ENCODE data around the gene GNPNAT1. TPM values are rescaled to one million over a fixed set of nuclear protein-coding genes. Genes with fewer than 3 reads are reported as not detected.

GNPNAT1 gene
- total and polyA plus RNA-seq, 2 of the 8 experiments (the other 6 are each of a cell fraction or from before 2014, with no cell fraction given) = 25.5 to 54.1 TPM

DNA sequence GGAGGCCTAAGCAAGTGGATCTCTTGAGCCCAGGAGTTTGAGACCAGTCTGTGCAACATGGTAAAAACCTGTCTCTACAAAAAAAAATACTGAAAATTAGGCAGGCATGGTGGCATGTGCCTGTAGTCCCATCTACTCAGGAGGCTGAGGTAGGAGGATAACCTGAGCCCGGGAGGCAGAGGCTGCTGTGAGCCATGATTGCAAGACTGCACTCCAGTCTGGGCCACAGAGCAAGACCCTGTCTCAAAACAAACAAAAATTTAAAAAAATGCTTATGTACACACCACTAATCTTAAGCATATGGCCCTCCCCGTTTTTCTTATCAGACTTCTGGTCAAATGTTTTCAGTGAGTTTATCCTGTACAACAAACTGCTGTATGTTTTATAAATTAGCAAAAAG, 1.7 kb upstream of the GNPNAT1 start:
- no peak overlapping the region for H4K8ac ChIP-seq (ENCODE audit: extremely low read depth, insufficient read depth, low read length)
- H3K27ac ChIP-seq (ENCODE audit: low read depth, low read length) = no peak overlapping the region
- peaks cover 0 to 2% (median 0%) of the 10 kb centered on the region in 4 experiments; a peak in 3 of 7 replicates for H3K4me1 ChIP-seq (replicated peaks in 1 of 4; ENCODE audit: control insufficient read depth in 3 of 4, insufficient read depth in 4 of 4, low read length in 3 of 4)
- no peak overlapping the region for H3K4me3 ChIP-seq (ENCODE audit: extremely low read depth in 1 of 4, insufficient read depth in 2 of 4, low read depth in 3 of 4, low read length in 4 of 4)
- H3K36me3 ChIP-seq (ENCODE audit: control insufficient read depth in 2 of 4, insufficient read depth in 4 of 4, low read length in 3 of 4) = no peaks in the 10 kb centered on the region
- no peak overlapping the region for H3K18ac ChIP-seq (ENCODE audit: extremely low read depth, low read length)
- no peak overlapping the region for H3K23ac ChIP-seq (ENCODE audit: insufficient read length)
- no peaks in the 10 kb centered on the region for H4K20me1 ChIP-seq (replicated peaks in 1 of 2; ENCODE audit: control insufficient read depth in 1 of 2, insufficient read depth in 2 of 2, low read length in 2 of 2)
- no peak overlapping the region for H4K5ac ChIP-seq (ENCODE audit: insufficient read length, low read depth, low read length)
- H3K9me3 ChIP-seq (ENCODE audit: insufficient read depth in 2 of 2, low read depth in 1 of 2, low read length in 1 of 2) = no peaks in the 10 kb centered on the region
- no peak overlapping the region for H2BK120ac ChIP-seq (replicated peaks; ENCODE audit: low read depth, low read length)
- DNase-seq (ENCODE audit: low read depth in 1 of 2, low spot score in 2 of 2) (no peak), FAIRE-seq (no peak)
- no peak overlapping the region for H3K14ac ChIP-seq (ENCODE audit: insufficient read length)
- no peak overlapping the region for H2BK12ac ChIP-seq (ENCODE audit: low read depth, low read length)
- H3K9ac ChIP-seq (replicated peaks in 1 of 4; ENCODE audit: extremely low read depth in 1 of 4, low read depth in 3 of 4, low read length in 3 of 4) = no peak overlapping the region
- POLR2A ChIA-PET (ENCODE audit: partially characterized antibody) = no interaction called here
- H3K23me2 ChIP-seq (ENCODE audit: low read depth, low read length) = 0 out of 2 replicates have a peak, but pooled peaks cover 3% of the 10 kb centered on the region
- H3K79me1 ChIP-seq (ENCODE audit: low read depth, low read length) = no peaks in the 10 kb centered on the region
- H3K27me3 ChIP-seq (replicated peaks in 1 of 4; ENCODE audit: control insufficient read depth in 3 of 4, extremely low read depth in 1 of 4, insufficient read depth in 3 of 4, low read length in 3 of 4) = no peaks in the 10 kb centered on the region
- no peak overlapping the region for H2BK15ac ChIP-seq (ENCODE audit: low read length)
- H2AK5ac ChIP-seq (ENCODE audit: low read depth, low read length) = no peak overlapping the region
- H2BK5ac ChIP-seq (ENCODE audit: low read depth, low read length) = no peak overlapping the region
- no peak overlapping the region for H2AFZ ChIP-seq (ENCODE audit: low read length)
- no peak overlapping the region for H3K4ac ChIP-seq (replicated peaks; ENCODE audit: insufficient read length, low read depth, low read length)
- no peak overlapping the region for H3K4me2 ChIP-seq (ENCODE audit: insufficient read depth in 1 of 2, low read depth in 2 of 2, low read length in 2 of 2)
- H2BK20ac ChIP-seq (ENCODE audit: low read length) = no peak overlapping the region
- CTCF ChIA-PET (ENCODE audit: partially characterized antibody) = no interaction called here
- no peak overlapping the region for H4K91ac ChIP-seq (replicated peaks; ENCODE audit: insufficient read length, low read length)
- H3K79me2 ChIP-seq (ENCODE audit: control insufficient read depth in 1 of 2, insufficient read depth in 2 of 2, low read length in 2 of 2) = peaks cover 0 to 29% of the 10 kb centered on the region in 2 experiments; a peak in 2 of 4 replicates
- no peak overlapping the region for H3K56ac ChIP-seq (replicated peaks; ENCODE audit: insufficient read length, low read depth, low read length)
- WGBS, 2 experiments (ENCODE audit: extremely low coverage in 1 of 2, insufficient coverage in 1 of 2, insufficient read length in 1 of 2, insufficient replicate concordance in 2 of 2, low coverage in 1 of 2, low lambda C conversion rate in 2 of 2, missing lambda C conversion rate in 1 of 2) = 89% methylated on average over 2 of the region's 2 CpGs; no CpG with 5 or more reads in 1 of the 2 experiments
- no peak for TF ChIP-seq CEBPB (IDR thresholded peaks at IDR 0.05; ENCODE audit: low read depth, low read length)
- TF ChIP-seq HDAC2 (IDR thresholded peaks at IDR 0.05; ENCODE audit: borderline replicate concordance in 1 of 2, low read depth in 2 of 2, low read length in 2 of 2) = no peak
- TF ChIP-seq, protein P1, sequence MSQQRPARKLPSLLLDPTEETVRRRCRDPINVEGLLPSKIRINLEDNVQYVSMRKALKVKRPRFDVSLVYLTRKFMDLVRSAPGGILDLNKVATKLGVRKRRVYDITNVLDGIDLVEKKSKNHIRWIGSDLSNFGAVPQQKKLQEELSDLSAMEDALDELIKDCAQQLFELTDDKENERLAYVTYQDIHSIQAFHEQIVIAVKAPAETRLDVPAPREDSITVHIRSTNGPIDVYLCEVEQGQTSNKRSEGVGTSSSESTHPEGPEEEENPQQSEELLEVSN (IDR thresholded peaks at IDR 0.05) = no peak
- TF ChIP-seq, protein P2, sequence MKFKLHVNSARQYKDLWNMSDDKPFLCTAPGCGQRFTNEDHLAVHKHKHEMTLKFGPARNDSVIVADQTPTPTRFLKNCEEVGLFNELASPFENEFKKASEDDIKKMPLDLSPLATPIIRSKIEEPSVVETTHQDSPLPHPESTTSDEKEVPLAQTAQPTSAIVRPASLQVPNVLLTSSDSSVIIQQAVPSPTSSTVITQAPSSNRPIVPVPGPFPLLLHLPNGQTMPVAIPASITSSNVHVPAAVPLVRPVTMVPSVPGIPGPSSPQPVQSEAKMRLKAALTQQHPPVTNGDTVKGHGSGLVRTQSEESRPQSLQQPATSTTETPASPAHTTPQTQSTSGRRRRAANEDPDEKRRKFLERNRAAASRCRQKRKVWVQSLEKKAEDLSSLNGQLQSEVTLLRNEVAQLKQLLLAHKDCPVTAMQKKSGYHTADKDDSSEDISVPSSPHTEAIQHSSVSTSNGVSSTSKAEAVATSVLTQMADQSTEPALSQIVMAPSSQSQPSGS (IDR thresholded peaks at IDR 0.05; ENCODE audit: low read length) = no peak
- TF ChIP-seq POU5F1 (IDR thresholded peaks at IDR 0.05; ENCODE audit: low read depth, low read length) = no peak
- TF ChIP-seq JUN (IDR thresholded peaks at IDR 0.05; ENCODE audit: low read depth, low read length) = no peak
- no peak for TF ChIP-seq BCL11A (IDR thresholded peaks at IDR 0.05; ENCODE audit: low read depth in 2 of 2, low read length in 2 of 2)
- no peak for TF ChIP-seq RNF2 (IDR thresholded peaks at IDR 0.05; ENCODE audit: borderline replicate concordance, low read depth, low read length, missing control alignments, poor library complexity, severe bottlenecking)
- TF ChIP-seq CHD1 (IDR thresholded peaks at IDR 0.05; ENCODE audit: low read depth, low read length) = no peak
- no peak for TF ChIP-seq BACH1 (IDR thresholded peaks at IDR 0.05; ENCODE audit: low read length)
- TF ChIP-seq, protein P3, sequence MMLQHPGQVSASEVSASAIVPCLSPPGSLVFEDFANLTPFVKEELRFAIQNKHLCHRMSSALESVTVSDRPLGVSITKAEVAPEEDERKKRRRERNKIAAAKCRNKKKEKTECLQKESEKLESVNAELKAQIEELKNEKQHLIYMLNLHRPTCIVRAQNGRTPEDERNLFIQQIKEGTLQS (IDR thresholded peaks at IDR 0.05; ENCODE audit: insufficient read depth, low read depth, low read length) = no peak

Data from H1 (cell line).